HT1080 (cell line): Measurements from ENCODE around the gene IFRD2. TPM values are rescaled to one million over a fixed set of nuclear protein-coding genes. Genes with fewer than 3 reads are reported as not detected.
"Not testable (repeated sequence)": the region's sequence is repeated elsewhere in the genome, so short reads cannot be mapped to it uniquely, and the experiment has no call there.

Experiments
- DNase-seq: peaks from one replicate; pipeline ENCODE4 v3.0.0-alpha.2; 2015; ENCODE audit warnings: low read depth
- total RNA-seq: library from RNA; depleted of rRNA; stranded (reverse); fragments of >200 nt; shearing (Covaris generic); gene quantifications from 2 replicates; pipeline ENCODE4 v1.2.3, GENCODE V29; 2014

The IFRD2 gene
- total RNA-seq, 1 experiment from 2014 or later = 172 TPM

DNA sequence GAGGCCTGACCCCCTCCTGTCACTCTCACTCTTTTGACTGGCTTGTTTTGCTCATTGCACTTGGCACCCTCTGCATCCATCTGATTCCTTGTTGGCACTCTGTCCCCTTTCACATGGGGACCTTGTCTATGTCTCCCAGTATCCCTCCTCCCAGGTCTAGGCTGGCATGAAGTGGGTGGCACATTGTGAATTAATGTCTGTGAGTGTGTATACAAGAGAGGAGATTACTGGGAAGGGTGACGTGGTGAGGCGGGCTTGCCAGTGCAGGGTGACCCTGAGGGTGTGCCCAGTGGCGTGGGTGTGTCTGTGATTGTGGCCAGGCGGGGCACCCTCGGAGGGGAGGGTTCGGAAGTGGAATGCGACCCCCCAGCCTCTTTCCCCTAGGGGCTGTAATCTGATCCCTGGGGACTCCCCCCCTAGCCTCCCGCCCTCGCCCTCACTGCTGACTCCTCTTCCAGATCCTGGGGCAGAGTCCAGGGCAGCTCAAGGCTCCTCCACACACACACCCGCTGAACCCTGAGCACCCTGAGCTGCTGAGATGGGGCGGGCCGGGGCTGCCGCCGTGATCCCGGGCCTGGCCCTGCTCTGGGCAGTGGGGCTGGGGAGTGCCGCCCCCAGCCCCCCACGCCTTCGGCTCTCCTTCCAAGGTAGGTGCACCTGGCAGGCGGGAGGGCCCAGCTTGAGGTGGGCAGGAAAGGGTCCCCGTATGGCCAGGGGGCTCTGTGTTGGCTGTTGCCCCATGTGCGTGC, 23.4 kb downstream of the IFRD2 start, which contains the start of gene SEMA3B:
SEMA3B (plus strand) TSS at position 445 of the 749 bp plus-strand sequence; CDS start at position 539, 94 bp downstream.
- peak; percentile 71 for DNase-seq

DNA sequence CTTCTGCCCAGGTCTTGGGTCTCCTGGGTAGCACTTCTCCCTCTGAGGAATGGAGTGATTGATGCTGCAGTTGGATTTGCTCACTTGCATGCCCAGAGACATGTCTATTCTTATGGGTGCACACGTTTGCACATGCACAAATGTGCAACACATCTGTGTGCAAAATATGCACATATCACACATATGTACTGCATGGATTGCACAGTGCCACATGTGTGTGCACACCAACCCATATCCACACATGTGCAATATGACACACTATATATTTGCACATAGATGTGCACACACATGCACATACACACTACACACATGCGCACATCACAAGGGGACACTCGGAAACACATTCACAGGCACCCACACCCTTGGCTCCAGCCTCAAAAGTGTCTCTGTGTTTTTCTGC, 24.0 kb downstream of the IFRD2 start:
- DNase-seq = no peak

DNA sequence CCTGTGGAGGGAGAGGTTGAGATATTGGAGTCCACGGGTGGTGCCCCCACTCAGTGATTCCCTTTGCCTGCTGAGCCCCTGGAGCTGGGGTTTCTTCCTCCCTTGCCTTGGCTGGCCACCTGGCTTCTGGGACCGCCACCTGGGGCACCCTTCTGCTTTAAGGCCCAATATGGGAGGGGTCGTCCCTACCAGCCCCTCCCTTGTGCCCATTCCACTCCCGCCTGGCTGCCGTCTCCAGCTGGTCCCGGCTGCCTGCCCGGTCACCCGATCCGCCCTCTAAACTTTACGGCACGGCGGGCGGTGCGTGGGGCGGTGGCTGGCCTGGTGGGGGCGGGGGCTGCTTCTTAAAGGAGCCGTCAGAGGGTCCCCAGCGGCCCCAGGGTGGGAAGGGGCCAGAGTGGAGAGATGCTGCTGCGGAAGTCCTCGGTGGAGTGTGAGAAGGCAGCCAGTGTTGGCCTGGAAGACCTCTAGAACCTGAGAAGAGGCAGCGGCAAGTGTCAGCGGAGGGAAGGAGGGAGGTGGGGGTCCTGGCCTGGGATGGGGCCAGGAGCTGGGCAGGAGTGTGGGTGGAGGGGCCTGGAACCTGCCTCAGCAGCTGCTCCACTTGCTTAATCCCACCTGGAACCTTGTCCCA, 24.8 kb downstream of the IFRD2 start:
- no peak for DNase-seq

DNA sequence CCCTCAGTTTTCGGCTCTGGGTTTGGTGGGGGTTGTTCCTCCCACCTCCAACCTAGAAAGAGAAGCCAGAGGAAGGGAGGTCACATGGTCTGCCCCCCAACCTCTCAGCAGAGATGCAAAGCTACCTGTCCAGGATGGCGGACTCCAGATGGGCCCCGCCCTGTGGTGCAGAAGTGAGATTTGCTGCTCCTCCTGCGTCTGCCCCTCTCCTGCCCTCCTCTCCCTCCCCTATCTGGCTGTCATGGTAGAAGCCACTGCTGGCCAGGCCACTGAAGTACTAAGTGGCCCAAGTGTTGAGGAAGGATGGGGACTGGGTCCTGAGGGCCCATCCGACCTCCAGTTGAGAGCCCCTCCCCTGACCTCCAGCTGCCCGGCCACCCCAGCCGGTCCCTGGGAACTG, 25.4 kb downstream of the IFRD2 start:
- DNase-seq = no peak

DNA sequence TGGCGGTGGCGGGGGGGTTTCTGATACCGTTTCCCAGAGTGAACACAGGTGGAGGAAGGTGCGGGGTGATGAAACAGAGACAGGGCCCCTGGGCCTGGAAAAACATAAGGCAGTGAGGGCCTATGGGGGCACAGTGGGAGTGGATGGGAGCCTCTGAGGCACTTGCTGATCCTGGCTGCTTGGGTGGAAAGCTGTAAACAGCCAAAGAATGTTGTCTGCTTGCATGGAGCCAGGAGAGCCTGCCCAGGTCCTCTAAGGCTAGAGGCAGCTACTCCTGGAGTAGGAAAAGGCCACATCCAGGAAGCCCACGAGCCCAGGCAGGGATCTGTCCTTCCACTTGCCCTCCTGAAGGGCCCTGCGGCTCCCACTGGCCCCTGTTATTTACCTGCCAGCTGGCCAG, 26.2 kb downstream of the IFRD2 start:
- DNase-seq = no peak

DNA sequence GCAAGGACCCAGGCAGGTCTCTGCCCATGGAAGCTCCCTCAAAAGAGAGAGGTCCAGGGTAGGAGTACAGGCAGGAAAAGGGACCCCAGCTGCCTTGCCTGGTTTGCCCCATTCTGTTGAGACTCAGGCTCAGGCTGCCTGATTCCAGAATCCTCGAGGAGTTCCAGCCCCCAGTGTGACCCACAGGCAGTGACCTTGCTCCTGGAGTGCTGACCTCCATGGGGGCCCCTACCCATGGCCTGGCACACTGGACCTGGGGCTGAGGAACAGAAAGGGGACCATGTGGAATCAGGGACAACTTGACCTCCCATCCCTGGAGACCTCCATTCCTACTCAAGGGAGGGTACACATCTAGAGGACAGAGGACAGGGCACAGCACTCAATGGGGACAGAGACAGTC, 26.7 kb downstream of the IFRD2 start:
- DNase-seq = no peak

DNA sequence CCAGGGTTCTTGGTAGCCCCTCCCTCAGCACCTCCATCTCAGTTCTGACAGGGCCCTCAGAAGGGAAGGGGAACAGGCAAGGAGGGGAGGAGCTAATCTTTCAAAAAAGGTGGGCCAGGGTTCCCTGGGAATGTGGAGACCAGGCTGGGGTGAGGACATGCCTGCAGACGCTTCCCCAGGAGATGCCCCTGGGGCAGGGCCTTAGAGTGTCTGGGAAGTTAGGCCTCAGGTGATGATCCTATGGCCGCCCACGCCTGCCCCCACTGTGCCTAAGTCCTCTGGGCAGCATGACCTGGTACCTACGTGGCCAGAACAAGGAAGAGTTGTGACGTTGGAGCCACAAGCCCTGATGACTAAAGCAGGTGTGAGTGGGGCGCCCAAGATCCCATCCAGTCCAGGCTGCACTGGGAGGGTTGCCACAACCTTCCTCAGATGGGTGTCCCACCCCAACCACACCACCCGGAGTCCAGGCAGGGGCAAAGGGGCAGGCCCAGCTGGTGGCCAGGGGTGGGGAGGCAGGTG, 27.2 kb downstream of the IFRD2 start:
- DNase-seq = no peak

DNA sequence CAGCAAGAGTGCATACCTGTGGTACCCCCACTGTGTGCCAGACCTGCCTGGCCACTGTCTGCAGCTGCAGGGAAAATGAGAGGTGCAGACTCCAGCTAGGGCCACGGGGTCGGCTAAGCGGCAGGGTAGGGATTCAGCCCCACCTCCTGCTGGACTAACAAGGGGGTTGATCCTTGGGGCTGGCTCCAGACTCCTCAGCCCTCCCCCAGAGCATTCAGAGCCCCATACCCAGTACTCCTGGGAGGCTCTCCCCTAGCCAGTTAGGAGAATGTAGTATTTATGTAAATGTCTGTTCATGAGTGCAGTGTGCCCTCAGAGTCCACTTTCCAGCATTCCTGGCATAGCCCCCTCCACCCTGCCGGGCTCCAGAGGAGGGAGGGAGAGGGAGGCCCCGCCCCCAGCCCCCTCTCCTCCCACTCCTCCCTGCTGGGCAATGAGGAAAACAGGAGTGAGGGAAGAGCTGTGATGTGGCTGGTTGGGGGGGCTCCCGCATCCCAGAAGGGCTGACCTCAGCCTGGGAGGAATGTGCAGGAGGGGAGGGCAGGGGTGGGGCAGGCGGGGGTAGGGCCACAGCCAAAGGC, 27.8 kb downstream of the IFRD2 start:
- peak; percentile 84 for DNase-seq

DNA sequence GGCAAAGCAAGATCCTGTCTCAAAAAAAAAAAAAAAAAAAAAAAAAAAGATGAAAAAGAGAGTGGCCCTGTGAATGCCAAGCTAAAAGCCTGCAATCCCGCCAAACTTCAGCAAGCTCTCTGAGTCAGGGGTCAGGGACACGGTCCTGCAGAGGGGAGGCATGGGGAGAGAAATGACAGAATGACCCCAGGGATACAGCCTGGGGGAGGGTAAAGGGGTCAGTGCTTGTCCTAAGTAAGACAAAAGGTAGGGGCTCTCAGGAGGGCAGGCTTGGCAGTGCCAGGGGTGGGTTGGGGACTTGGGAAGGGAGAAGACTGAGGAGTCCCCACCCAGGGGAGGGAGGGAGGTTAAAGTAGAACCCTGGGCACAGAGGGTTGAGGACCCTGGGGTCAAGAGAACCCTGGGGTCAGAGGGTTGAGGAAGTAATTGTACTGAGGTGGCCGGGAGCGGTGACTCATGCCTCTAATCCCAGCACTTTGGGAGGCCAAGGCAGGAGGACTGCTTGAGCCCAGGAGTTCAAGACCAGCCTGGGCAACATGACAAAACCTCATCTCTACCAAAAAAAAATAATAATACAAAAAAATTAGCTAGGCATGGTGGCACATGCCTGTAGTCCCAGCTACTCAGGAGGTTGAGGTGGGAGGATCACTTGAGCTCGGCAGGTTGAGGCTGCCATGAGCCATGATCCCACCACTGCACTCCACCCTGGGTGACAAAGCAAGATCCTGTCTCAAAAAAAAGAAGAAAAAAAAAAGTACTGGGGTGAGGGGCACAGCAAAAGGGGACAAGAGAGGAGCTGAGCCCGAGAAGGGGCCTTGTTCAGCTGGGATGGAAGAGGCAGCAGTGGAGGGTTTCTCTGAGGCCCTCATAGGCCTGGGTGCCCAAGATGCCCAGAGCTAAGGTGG, 28.5 kb downstream of the IFRD2 start:
- no peak for DNase-seq

DNA sequence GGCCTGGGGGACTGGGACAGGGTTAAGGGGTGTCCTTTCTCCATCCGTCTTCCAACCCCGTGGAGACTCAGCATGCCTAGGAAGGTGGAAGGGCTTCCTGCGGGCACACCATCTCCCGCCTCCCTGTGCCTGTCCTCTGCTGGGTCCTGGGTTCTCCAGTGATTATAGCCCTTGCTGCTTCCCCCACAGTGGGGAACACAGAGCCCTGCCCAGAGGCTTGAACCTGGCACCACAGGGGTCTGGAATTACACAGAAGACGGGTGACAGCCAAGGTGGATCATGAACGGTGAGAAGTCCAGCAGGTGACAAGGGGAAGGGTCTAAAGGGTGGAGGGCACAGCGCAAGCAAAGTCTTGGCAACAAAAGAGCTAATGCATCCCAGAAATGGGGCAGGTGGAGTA, 29.5 kb downstream of the IFRD2 start:
- DNase-seq = no peak

DNA sequence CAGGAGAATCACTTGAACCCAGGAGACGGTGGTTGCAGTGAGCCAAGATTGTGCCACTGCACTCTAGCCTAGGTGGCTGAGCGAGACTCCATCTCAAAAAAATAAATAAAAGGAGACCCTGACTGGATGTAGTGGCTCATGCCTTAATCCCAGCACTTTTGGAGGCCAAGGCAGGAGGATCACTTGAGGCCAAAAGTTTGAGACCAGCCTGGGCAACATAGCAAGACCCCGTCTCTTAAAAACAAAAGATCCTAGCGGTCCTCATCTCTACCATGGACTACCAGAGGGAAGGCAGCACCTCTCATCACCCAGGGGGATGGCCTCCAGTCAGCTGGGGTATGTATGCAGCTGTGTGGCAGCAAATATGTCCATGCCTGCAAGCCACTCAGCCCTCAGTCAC, 30.0 kb downstream of the IFRD2 start:
- DNase-seq = not testable (repeated sequence)

DNA sequence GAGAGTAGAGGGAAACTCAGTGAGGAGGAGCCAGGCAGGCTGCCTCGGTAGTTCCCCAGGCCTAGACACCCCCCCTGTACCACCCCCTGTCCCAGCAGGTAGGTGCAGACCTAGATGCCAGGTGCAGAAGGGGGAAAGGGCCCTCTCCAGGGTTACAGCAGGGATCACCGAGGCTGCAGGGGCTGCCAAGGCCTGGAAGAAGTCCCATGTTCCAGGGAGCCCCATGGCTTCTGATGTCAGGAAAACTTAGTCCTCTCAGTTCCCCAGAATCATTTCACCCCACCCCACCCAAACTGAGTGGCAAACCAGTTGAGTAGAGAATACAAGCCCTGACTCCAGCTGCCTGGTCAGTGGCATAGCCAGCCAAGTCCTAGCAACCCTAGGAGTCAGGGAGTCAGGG, 30.7 kb downstream of the IFRD2 start:
- DNase-seq = no peak

DNA sequence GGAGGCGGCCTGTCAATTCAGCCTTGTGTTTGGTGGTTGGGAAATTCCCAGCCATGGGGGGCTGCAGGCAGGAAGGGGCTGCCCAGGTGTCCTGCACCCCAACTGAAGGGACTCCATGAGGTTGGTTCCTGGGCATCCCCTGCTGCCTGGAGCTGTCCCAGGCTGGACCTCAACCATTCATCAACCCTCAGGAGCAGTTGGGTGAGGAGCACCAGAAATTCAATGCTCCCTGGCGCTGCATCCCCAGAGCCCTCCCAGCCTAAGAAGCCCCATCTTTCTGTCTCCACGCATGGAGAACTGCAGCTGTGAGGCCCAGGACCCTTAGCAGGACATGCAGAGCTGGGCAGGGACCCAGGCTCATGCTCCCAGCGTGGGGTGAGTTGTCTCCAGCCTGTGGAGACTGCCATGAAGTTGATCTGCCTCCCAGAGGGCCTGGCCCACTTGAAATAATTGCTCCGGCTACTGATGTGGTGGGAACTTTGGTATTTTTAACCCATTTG, 31.2 kb downstream of the IFRD2 start:
- DNase-seq = no peak

DNA sequence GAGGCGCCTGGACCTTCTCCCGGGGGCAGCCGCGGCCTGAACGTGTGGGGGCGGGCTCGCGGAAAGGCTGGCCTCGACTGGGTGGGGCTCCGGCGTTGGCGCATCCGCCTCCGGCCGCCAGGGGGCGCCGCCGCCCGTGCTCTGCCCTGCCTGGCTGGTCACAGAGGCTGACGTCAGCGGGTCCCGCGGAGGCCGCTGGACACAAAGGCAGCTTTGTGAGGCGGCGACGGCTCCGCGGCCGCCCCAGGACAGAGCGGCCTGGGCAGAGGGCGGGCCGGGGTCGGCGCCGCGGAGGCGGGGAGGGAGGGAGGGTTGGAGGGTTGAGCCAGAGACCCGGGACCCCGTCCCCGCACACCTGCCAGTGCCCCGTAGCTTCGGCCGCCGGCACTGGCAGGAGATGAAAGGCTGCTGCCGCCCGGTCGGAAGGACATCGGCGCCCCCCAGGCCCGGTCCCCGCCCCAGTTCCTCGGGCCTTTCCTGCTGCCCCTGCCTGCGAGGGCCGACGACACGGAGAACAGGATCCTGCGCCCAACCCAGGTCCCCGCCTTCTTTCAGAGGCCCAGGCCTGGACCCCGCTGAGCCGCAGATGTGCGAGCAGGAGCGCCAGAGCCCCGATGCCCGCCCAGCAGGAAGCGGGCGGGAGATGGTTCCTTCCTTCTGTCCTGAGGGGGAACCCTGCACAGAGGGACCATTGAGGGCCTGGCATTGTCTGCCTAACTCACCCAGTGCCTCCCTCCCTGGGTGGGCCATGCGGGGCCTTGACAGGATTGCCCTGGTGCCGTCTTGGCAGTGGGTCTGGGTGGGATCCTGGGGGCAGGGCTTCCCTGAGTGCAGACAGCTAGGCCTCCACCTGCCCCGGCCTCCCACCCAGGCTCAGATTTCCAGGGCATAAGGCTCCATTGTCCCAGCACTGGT, 31.9 kb downstream of the IFRD2 start:
- peak; percentile 91 for DNase-seq

DNA sequence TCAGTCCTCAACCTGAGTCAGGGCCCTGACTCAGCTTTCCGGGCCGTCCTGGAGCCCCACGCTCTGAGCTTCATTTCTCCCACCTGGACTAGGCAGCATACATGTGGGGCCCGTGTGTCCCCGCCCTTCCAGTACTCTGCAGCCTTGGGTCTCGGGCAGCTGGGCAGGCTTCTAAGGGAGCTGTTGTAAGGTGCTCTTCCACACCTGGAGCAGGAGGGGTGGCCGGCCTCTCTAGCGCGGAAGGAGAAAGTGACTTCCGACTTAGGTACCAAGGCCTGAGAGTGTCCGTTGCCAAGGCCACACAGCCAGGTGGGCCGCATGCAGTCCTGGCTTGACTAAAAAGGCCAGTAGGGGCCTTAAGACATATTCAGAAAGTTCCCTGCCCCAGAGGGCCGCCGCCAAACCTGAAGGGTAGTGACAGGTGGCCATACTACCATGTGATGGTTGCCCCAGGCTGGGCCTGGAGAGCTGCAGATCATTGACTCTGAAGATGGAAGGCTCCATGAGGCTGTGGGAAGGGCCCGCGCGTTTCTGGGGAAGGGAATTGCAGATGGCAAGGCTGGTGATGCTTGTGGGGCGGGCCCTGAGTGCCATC, 32.7 kb downstream of the IFRD2 start:
- DNase-seq = no peak

DNA sequence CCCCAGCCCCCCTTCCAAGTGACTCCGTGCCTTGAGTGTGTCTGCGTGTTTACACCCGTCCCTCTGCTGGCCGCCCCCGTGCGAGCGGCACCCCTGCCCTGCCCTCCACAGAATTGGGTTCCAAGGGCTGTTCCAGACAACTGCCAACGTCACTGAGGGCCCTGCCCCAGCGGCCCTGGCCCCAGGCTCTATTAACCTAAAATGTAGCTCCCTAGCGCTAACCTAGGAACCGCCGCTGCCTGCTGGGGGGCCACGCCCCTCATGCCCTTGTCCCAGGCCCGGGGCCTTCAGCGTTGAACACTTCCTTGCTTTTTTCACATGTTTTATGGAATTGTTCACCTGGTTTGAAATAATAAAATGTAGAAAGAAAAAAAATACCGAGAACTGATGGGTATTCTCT, 33.2 kb downstream of the IFRD2 start:
- no peak for DNase-seq

DNA sequence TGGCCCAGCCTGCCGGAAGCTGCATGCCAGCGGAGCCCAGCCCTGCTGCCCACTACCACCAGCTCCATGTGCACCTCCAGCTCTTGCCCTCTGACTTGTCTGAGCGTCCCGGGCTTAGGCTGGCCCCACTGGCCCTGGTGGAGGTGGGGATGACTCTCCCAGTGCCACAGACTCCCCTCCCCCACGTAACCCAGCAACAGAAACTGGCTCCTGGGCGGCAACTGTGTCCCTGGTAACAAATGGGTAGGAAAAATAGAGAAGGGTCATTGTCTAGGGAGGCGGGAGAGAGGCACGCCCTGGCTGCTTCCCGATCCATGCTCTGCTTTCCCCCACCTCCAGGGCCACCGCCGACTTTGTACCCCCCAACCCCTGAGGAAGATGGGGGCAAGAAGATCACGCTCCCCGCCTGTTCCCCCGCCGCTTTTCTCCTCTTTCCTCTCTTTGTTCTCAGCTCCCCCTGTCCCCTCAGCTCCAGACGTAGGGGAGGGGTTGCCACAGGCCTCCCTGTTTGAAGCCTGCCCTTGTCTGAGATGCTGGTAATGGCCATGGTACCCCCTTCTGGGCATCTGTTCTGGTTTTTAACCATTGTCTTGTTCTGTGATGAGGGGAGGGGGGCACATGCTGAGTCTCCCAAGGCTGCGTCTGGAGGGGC, 34.1 kb downstream of the IFRD2 start:
- DNase-seq = no peak

DNA sequence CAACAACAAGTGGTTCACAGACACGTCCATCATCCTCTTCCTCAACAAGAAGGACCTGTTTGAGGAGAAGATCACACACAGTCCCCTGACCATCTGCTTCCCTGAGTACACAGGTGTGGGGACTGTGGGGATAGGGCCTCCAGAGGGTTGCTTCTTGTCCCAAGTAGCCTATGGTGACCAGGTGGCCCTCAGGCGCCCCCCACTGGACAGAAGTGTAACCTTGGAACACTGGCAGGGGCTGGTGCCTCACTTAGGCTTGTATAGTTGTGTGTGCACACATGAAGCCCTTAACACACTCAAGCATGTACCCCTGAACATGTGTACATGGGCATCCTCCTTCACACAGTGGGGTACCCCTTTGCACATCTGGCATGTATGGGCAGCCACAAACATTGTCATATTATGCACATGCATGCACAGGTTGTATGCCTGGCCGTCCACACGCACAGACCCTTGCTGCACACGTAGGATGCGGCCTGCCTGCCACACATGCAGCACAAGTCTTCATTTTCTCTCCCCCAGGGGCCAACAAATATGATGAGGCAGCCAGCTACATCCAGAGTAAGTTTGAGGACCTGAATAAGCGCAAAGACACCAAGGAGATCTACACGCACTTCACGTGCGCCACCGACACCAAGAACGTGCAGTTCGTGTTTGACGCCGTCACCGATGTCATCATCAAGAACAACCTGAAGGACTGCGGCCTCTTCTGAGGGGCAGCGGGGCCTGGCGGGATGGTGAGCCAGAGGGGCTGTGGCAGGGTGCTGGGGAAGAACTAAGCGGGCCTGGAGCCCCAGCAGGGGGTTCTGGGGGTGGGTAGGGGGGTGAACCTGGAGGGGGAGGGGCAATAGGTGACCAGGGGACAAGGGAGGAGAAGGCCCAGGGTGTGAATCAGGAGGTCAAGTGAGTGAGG, 35.0 kb downstream of the IFRD2 start:
- DNase-seq = peak; percentile 52
